Fibroblast of the aortic adventitia (primary cell): ENCODE data around the gene PSMB2. TPM values are rescaled to one million over a fixed set of nuclear protein-coding genes. Genes with fewer than 3 reads are reported as not detected.

Experiments used
- DNase-seq: peaks from one replicate; pipeline ENCODE4 v3.0.0-alpha.2; 2010; ENCODE audit warnings: low read depth
- H3K4me3 ChIP-seq: 2 replicates; pipeline ENCODE4 v1.5.1; 2011; ENCODE audit warnings: low read depth, mild to moderate bottlenecking, control low read depth, low read length, moderate library complexity
- total RNA-seq: library from RNA; depleted of rRNA; stranded (reverse); fragments of >200 nt; gene quantifications from 2 replicates; pipeline ENCODE4 v1.2.3, GENCODE V29; 2012; ENCODE audit warnings: low replicate concordance
- TF ChIP-seq, protein P1 (sequence below): IDR thresholded peaks from 2 replicates; pipeline ENCODE4 v1.5.1; 2011; ENCODE audit warnings: mild to moderate bottlenecking, low read length, control low read depth, inconsistent platforms; ENCODE audit not compliant: insufficient read depth

The PSMB2 gene
- total RNA-seq, 1 donor = 22.1 TPM

DNA sequence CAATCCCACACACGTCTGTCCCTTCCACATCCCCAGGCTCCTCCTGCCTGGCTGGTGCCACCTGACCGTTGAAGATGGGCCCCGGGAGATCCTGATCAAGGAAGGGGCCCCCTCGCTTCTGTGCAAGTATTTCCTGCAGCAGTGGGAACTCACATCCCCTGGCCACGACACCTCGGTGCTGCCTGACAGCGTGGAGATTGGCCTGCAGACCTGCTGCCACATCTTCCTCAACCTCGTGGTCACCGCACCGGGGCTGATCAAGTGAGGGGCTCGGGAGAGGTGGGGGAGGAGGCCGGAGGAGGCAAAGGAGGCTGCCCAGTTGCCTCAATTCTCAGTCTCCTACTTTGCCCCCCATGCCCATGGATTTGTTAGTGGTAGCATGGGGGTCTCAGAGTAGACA is 78.2 kb downstream of the PSMB2 start:
- H3K4me3 ChIP-seq = no peak overlapping the region
- TF ChIP-seq, protein P1, sequence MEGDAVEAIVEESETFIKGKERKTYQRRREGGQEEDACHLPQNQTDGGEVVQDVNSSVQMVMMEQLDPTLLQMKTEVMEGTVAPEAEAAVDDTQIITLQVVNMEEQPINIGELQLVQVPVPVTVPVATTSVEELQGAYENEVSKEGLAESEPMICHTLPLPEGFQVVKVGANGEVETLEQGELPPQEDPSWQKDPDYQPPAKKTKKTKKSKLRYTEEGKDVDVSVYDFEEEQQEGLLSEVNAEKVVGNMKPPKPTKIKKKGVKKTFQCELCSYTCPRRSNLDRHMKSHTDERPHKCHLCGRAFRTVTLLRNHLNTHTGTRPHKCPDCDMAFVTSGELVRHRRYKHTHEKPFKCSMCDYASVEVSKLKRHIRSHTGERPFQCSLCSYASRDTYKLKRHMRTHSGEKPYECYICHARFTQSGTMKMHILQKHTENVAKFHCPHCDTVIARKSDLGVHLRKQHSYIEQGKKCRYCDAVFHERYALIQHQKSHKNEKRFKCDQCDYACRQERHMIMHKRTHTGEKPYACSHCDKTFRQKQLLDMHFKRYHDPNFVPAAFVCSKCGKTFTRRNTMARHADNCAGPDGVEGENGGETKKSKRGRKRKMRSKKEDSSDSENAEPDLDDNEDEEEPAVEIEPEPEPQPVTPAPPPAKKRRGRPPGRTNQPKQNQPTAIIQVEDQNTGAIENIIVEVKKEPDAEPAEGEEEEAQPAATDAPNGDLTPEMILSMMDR = no peak
- no peak for DNase-seq

DNA sequence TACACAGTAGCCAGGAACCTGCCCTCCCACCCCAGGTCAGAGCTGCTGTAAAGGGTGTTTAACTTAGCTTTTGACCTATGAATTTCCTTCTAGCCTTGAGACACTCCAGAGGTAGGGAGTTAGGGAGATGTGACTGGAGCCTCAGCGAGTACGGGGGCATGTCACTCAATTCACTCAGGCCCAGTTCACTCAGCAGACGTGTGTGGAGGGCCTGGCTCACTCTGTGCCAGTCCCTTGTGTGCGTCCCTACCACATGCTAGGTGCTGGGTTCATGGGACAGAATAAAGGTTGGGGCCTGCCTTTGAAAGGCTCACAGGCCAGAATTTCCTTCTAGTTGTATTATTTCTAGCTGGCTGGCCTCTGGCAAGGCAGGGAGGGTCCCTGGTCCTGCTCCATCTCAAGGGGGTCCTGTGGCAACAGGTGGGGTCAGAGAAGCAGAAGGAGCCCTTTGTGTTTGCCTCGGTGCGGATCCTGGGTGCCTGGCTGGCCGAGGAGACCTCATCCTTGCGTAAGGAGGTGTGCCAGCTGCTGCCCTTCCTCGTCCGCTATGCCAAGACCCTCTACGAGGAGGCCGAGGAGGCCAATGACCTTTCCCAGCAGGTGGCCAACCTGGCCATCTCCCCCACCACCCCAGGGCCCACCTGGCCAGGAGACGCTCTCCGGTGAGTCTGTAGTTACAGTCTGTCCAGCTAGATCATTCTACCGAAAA is 79.2 kb downstream of the PSMB2 start:
- DNase-seq = no peak
- TF ChIP-seq, protein P1 = no peak
- no peak overlapping the region for H3K4me3 ChIP-seq

DNA sequence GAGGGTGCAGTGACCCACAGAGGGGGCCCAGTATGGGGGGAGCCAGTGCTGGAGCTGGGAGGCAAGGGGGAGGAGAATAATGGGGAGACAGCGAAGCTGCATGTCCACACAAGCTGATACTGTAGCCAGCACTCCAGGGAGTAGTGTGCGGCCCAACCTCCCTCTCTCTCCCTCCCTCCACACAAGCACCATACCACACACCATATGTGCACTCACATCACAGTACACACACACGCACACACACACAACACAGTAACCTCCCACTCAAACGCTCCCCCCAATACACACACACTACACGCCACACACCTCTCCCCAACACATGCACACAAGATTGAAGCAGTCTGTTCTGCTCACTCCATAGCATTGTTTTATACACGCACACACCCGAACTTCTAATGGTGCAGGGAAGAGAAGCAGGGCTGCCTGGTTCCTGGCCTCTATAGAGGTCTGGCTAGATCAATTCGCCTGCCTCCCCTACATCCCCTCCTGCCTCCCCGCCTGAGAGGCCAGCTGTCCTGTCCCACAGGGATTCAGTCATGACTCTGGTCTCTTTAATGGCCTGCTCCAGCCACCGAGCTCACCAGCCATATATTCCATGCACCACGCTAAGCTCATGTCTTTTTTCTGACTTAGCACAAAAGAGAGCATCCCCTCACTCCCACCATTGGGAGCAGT is 79.9 kb downstream of the PSMB2 start:
- H3K4me3 ChIP-seq = no peak overlapping the region
- TF ChIP-seq, protein P1 = no peak
- no peak for DNase-seq

DNA sequence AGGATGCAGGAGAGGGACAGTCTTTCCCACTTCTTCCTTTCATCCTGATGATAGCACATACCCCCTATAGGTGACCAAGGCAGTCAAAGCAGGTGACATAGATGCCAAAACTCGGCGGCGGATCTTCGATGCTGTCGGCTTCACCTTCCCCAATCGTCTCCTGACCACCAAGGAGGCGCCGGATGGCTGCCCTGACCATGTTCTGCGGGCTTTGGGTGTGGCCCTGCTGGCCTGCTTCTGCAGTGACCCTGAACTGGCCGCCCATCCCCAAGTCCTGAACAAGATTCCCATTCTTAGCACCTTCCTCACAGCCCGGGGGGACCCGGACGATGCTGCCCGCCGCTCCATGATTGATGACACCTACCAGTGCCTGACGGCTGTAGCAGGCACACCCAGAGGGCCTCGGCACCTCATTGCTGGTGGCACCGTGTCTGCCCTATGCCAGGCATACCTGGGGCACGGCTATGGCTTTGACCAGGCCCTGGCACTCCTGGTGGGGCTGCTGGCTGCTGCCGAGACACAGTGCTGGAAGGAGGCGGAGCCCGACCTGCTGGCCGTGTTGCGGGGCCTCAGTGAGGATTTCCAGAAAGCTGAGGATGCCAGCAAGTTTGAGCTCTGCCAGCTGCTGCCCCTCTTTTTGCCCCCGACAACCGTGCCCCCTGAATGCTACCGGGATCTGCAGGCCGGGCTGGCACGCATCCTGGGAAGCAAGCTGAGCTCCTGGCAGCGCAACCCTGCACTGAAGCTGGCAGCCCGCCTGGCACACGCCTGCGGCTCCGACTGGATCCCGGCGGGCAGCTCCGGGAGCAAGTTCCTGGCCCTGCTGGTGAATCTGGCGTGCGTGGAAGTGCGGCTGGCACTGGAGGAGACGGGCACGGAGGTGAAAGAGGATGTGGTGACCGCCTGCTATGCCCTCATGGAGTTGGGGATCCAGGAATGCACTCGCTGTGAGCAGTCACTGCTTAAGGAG is 80.8 kb downstream of the PSMB2 start:
- TF ChIP-seq, protein P1 = no peak
- DNase-seq = no peak
- H3K4me3 ChIP-seq = no peak overlapping the region

DNA sequence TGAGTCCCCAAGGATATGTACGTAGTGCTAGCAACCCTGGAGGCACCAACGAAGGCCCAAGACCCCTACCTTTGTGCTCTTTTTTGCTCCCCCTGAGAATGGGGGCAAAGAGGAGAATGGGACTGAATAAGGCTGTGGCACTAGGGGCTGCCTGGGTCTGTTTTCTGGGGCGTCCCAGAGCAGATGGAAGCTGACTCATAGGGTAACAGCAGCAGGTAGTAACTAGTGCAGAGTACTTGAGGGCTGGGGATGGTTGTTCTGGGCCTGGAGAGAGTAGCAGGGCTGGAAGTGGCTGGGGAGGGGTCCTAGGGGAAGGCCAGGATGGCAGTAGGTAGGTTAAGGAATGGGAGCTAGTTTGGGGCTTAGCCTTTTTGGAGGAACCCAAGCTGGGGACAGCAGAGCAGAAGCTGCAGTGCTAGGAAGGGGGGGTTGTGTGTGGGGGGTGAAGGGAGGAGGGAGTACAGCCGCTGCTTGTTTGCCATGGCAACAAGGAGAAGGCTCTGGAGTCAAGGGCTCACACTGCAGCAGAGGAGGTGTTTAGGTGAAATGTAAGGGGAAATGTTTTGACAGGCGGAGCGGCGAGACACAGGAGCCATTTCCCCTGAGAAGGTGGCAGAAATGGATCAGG is 81.9 kb downstream of the PSMB2 start:
- no peak for DNase-seq
- TF ChIP-seq, protein P1 = no peak
- peak overlapping the region; percentile 44 for H3K4me3 ChIP-seq

DNA sequence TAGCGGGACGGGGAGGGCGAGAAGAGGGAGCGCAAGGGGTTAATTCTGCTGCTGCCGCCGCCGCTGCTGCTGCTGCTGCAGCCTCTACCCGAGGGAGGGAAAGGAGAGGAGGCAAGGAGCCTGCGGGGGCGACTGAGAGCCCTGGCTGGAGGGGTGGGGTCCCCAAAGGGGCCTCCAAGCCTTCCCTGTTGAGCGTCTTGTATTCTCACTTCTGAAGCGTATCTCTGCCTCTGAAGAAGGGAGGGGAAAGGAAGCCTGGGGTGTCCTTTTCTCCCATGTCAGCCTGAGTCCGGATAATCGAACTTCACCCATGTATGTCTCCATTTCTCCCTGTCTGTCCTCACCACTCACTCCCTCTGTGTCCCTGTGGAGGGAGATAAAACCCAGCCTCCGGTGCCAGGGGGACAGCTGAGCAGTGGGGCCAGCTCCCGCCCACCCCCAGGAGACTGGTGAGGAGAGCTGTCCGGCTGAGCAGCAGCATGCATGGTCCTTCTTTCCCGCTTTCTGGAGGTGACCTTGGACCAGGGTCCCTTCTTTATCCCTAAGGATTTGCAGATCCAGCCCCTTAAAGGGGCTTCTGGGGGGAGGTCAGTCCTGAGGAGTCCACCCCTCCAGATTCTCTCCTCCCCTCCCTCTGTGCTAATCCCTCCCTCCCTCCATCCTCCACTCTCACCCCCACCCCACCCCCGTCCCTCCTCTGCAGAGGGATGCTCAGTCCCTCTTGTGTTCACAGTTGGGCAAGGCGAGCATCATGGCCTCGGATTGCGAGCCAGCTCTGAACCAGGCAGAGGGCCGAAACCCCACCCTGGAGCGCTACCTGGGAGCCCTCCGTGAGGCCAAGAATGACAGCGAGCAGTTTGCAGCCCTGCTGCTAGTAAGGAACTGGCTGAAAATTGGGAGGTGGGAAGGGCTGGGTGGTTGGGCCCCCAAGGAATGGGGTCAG is 82.7 kb downstream of the PSMB2 start:
- H3K4me3 ChIP-seq = peak overlapping the region; percentile 96
- no peak for DNase-seq
- TF ChIP-seq, protein P1 = peak; percentile 27
